Peyer's patch (tissue), 4 donors: ENCODE results near the gene ANKS3. TPM values are rescaled to one million over a fixed set of nuclear protein-coding genes. Genes with fewer than 3 reads are reported as not detected.
A peak's percentile ranks its signal among the peaks of the same experiment; 100 is the strongest.

Source experiments
- DNase-seq, 3 donors: peaks; one replicate each; pipeline ENCODE4 v3.0.0-alpha.2; 2017 to 2019
- H3K27ac ChIP-seq, 4 donors: fragments of 200-600 bp; sonication (generic); one replicate each; pipeline ENCODE4 v1.5.1; 2016 to 2019
- H3K27me3 ChIP-seq, 2 donors: fragments of 200-600 bp; sonication (generic); one replicate each; pipeline ENCODE4 v1.5.1; 2019
- H3K36me3 ChIP-seq, 3 donors: fragments of 200-600 bp; sonication (generic); one replicate each; pipeline ENCODE4 v1.5.1; 2016 to 2019
- H3K4me1 ChIP-seq, 4 donors: fragments of 200-600 bp; sonication (generic); one replicate each; pipeline ENCODE4 v1.5.1; 2016 to 2019
- H3K4me3 ChIP-seq, 4 donors: fragments of 200-600 bp; sonication (generic); 1 replicate in 3 of 4; 2 replicates in 1 of 4; pipeline ENCODE4 v1.5.1; 2016 to 2019; ENCODE audit warnings: mild to moderate bottlenecking in 1 of 4
- H3K9me3 ChIP-seq, 4 donors: fragments of 200-600 bp; sonication (generic); one replicate each; pipeline ENCODE4 v1.5.1; 2016 to 2019; ENCODE audit warnings: mild to moderate bottlenecking in 1 of 4
- CTCF ChIP-seq, 6 experiments: fragments of 450-650 bp in 4 of 6; fragments of 200-600 bp in 2 of 6; sonication (generic) in 1 of 6; IDR thresholded peaks; one replicate each; pipeline ENCODE4 v1.5.1; 2017 to 2019; ENCODE audit warnings: antibody characterized with exemption in 6 of 6, mild to moderate bottlenecking in 3 of 6, moderate library complexity in 1 of 6
- POLR2A ChIP-seq, 2 donors: fragments of 450-650 bp; IDR thresholded peaks; one replicate each; pipeline ENCODE4 v1.5.1; 2017; ENCODE audit warnings: antibody characterized with exemption in 2 of 2, mild to moderate bottlenecking in 2 of 2, moderate library complexity in 2 of 2
- total RNA-seq, 4 donors: library from RNA; depleted of rRNA; stranded (reverse); fragments of >200 nt; gene quantifications; one replicate each; pipeline ENCODE4 v1.1.0, GENCODE V29; 2016

Gene ANKS3
- total RNA-seq, 4 donors from 2014 or later, result 20.8 to 42.9 (median 36.6) TPM

DNA sequence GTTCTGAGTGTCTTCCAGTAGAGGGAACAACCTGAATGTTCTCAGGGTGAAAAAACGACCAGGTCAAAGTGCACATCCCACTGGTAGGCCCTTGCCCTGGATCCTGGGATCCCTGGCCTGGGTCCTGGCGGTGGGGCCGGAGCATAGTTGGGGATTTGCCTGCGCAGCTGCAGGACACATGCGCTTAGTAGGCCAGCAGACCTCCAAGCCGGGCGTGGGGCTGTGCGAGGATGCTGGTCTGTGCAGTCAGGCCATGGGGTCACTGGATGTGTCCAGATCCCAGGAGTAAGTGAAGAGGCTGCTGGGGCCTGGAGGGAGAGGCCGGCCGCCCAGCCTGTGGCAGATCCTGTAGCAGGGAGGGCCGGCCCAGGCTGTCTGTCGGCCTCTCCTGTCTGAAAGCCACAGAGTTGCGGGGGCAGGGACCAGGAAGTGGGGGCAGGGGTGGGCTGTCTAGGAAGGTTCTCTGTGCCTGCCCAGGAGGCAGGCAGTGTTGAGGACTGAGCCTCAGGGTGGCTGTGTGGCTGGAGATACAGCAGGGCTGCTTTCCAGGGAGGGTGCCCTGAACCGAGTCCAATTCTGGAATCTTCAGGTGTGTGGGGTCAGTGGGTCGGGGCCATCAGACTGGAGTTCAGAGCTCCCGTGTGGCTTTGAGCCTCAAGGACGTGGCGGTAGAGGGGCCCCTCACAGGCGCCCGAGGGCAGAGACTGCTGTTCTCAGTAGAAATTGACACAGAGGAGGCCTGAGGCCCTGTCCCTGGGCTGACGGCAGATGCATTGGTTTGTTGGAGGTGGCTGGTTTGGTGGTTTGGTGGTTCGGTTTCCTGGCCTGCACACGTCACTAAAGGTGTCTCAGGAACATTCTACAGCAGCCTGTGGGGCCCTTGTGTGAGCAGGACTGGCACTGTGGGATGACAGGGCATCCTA, 57.9 kb downstream of the ANKS3 start:
- no peaks in the 10 kb centered on the region for H3K27me3 ChIP-seq
- peak overlapping the region; percentile 44 to 73 (median 66) for H3K27ac ChIP-seq
- TF ChIP-seq CTCF (IDR thresholded peaks at IDR 0.05), result no peak
- no peak for TF ChIP-seq POLR2A (IDR thresholded peaks at IDR 0.05)
- H3K9me3 ChIP-seq, result no peaks in the 10 kb centered on the region
- no peak overlapping the region for H3K4me3 ChIP-seq
- H3K36me3 ChIP-seq, result peaks cover 0 to 38% (median 0%) of the 10 kb centered on the region in 3 donors
- DNase-seq, result peak in 2 of 3 donors; percentile 40 to 85
- H3K4me1 ChIP-seq, result peaks cover 6 to 29% (median 12%) of the 10 kb centered on the region in 4 donors

- TF ChIP-seq POLR2A (IDR thresholded peaks at IDR 0.05), result no peak
- TF ChIP-seq CTCF (IDR thresholded peaks at IDR 0.05), result no peak
- Histone ChIP-seq H3K4me1 (peaks cover 6 to 21% (median 12%) of the 10 kb centered on the region in 4 donors), H3K27ac (peak overlapping the region in 1 of 4 donors; percentile 44), H3K27me3 (no peaks in the 10 kb centered on the region), H3K36me3 (peaks cover 0 to 43% (median 0%) of the 10 kb centered on the region in 3 donors), H3K9me3 (no peaks in the 10 kb centered on the region), H3K4me3 (no peak overlapping the region)
- no peak for DNase-seq
Measured at GRCh38 chr16:4674926-4675530, 59.0 kb downstream of the ANKS3 start.

GRCh38 chr16:4673387-4674046, 60.6 kb downstream of the ANKS3 start:
- no peak for DNase-seq
- TF ChIP-seq POLR2A (IDR thresholded peaks at IDR 0.05) (no peak), CTCF (IDR thresholded peaks at IDR 0.05) (no peak)
- Histone ChIP-seq H3K9me3 (no peaks in the 10 kb centered on the region), H3K36me3 (peaks cover 0 to 58% (median 0%) of the 10 kb centered on the region in 3 donors), H3K4me3 (no peak overlapping the region), H3K4me1 (peaks cover 0 to 18% (median 7%) of the 10 kb centered on the region in 4 donors), H3K27ac (no peak overlapping the region), H3K27me3 (no peaks in the 10 kb centered on the region)

- peaks cover 0 to 25% (median 8%) of the 10 kb centered on the region in 4 donors for H3K4me1 ChIP-seq
- H3K9me3 ChIP-seq, result no peaks in the 10 kb centered on the region
- peaks cover 0 to 70% (median 0%) of the 10 kb centered on the region in 3 donors for H3K36me3 ChIP-seq
- H3K27ac ChIP-seq, result no peak overlapping the region
- no peak for DNase-seq
- H3K27me3 ChIP-seq, result no peaks in the 10 kb centered on the region
- no peak overlapping the region for H3K4me3 ChIP-seq
- no peak for TF ChIP-seq CTCF (IDR thresholded peaks at IDR 0.05)
- no peak for TF ChIP-seq POLR2A (IDR thresholded peaks at IDR 0.05)
Measured at GRCh38 chr16:4668313-4668960, 65.6 kb downstream of the ANKS3 start.
